Activated T-cell treated with anti-CD3 and anti-CD28 coated beads, Interleukin-2, amount 50 U/mL, for 4 hours (primary cell): ENCODE data around the gene TRIM31. TPM values are rescaled to one million over a fixed set of nuclear protein-coding genes. Genes with fewer than 3 reads are reported as not detected.
A peak's percentile ranks its signal among the peaks of the same experiment; 100 is the strongest.
"Not testable (repeated sequence)": the region's sequence is repeated elsewhere in the genome, so short reads cannot be mapped to it uniquely, and the experiment has no call there.

Source experiments
- ATAC-seq, 2 donors: fragments of 200-7000 bp; cut with Tn5 transposase; one replicate each; pipeline ENCODE4 v1.10.0; 2021
- DNase-seq: peaks from one replicate; pipeline ENCODE4 v3.0.0-alpha.2; 2020
- H3K27me3 Mint-ChIP-seq: one replicate; pipeline ENCODE4 v1.8.0; 2021; ENCODE audit warnings: low read depth, mixed read lengths
- H3K36me3 Mint-ChIP-seq: one replicate; pipeline ENCODE4 v1.8.0; 2022; ENCODE audit warnings: mixed read lengths; ENCODE audit not compliant: insufficient read depth
- H3K4me1 Mint-ChIP-seq: one replicate; pipeline ENCODE4 v1.8.0; 2021; ENCODE audit warnings: low read depth, mixed read lengths
- H3K4me3 Mint-ChIP-seq: one replicate; pipeline ENCODE4 v1.8.0; 2021; ENCODE audit warnings: mild to moderate bottlenecking, moderate library complexity, mixed read lengths
- H3K9me3 Mint-ChIP-seq: one replicate; pipeline ENCODE4 v1.8.0; 2021; ENCODE audit warnings: mixed read lengths
- total RNA-seq, 3 donors: library from RNA; stranded (reverse); gene quantifications; one replicate each; pipeline ENCODE4 v1.2.1, GENCODE V29; 2021

The TRIM31 gene
- total RNA-seq, 3 donors from 2014 or later, result not detected

DNA sequence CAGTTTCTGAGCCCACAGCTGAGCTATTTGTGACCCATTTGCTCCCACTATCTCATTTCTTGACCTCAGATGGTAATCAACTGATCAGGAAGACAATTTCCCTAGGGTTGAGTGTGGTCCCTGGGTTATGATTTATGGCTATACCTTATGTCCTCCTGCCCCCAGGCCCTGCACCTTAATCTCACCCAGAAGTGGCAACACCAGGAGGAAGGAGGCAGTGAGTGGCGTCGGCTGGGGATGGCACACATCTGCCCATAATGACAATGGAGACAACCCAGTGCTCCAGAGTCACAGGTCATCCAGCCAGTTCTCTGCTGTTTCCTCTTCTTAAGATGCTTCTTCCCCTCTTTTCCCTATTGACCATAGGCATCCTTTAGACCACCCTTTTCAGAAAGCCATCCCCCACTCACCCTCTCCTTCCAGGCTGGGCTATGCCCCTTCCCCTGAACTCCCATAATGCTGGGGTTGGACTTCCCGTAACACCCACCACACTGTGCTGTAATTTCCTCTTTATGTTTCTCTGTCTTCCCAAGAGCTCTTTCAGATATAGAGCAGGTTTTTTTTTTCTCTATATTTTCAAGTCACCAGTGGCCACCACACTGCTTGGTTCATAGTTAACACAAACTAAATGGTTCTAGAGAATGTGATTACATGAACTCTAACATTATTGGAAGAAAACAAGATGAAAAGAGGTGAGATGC is 40.2 kb upstream of the TRIM31 start:
- Mint-ChIP-seq H3K36me3 (no peaks in the 10 kb centered on the region), H3K27me3 (peaks cover 21% of the 10 kb centered on the region), H3K9me3 (no peaks in the 10 kb centered on the region), H3K4me3 (no peak overlapping the region), H3K4me1 (peaks cover 2% of the 10 kb centered on the region)
- DNase-seq, result no peak
- no peak for ATAC-seq

DNA sequence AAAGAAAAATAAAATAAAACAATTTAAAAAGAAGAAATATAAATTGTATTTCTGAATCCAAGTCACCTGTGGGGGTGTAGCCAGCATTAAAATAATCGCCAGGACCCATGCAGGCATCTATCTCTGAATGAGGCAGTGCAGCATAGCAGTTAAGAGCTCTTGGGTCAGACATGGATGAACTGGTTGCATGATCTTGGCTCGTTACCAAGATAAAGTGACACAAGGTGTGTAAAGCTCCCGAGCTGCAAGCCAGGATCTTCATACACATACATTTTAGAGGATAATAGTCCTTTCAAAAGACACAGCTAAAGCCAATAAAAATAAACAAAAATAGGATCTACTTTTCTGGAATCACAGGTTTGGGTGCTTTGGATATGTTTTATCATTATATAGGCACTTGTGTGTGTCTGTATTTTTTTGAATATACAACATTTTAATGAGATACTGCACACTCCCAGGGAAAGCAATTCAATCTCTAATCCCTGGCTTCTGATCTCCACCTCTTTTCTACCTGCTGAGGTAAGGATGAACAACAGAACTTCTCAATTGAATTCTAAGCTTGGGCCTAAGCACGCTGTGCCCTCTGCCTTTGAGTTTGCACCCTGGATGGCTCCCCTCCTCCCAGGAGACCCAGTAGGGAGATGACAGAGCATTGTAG is 39.3 kb upstream of the TRIM31 start:
- Mint-ChIP-seq H3K4me3 (no peak overlapping the region), H3K4me1 (peaks cover 2% of the 10 kb centered on the region), H3K9me3 (no peaks in the 10 kb centered on the region), H3K36me3 (no peaks in the 10 kb centered on the region), H3K27me3 (peaks cover 23% of the 10 kb centered on the region)
- no peak for DNase-seq
- ATAC-seq, result no peak

DNA sequence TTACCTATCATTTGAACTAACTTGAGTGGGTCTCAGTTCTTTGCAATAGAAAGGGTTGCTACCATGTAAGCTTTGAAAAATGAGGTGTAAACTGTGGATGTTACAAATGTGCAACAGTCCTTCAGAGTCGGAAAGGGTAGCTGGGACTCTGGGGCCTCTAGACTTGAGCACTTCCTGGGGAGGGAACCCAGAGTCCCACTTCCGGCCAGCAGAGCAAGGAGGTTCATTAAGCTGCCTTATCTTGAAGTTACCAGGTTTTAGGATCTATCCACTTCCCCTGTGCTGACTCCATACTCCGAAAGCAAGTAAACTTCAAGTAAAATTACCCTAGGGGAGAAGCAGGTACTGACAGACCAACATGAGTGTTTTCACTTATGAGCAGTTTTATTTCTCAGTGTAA is 38.7 kb upstream of the TRIM31 start:
- Mint-ChIP-seq H3K36me3 (no peaks in the 10 kb centered on the region), H3K27me3 (peaks cover 22% of the 10 kb centered on the region), H3K4me1 (peaks cover 2% of the 10 kb centered on the region), H3K4me3 (no peak overlapping the region), H3K9me3 (no peaks in the 10 kb centered on the region)
- ATAC-seq (no peak), DNase-seq (no peak)

DNA sequence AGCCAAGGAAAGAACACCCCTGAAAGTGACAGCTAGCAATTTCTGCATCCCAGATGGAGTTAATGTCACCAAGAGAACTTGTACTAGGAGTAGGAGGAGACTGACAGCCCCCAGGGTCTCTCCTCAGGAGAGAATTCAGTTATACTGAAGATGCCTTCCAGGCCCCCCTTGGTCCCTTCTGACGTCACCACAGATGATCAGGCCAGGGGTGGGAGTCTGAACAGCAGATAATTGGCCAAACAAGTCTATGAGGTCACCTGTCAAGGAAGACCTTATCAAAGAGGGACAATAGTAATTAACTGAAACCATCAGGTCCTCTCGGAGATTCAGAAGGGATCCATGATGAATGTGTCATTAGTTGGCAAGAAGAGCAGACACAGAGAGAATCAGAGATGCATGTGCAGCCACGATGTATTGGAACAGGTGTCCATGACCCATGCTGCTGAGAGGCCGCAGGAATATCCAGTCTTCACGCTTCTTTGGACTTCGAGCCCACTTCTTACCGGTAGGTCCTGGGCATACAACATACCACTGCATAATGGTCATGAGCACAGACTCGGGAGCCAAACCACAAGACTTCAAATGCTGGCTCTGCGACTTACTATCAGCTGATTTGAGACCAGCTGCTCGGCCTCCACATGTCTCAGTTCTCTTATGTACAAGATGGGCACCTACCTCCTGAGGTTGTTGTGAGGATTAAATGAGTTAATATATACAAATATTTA is 37.9 kb upstream of the TRIM31 start:
- Mint-ChIP-seq H3K9me3 (no peaks in the 10 kb centered on the region), H3K4me1 (peaks cover 2% of the 10 kb centered on the region), H3K27me3 (peaks cover 27% of the 10 kb centered on the region), H3K4me3 (no peak overlapping the region), H3K36me3 (no peaks in the 10 kb centered on the region)
- ATAC-seq (no peak), DNase-seq (no peak)

DNA sequence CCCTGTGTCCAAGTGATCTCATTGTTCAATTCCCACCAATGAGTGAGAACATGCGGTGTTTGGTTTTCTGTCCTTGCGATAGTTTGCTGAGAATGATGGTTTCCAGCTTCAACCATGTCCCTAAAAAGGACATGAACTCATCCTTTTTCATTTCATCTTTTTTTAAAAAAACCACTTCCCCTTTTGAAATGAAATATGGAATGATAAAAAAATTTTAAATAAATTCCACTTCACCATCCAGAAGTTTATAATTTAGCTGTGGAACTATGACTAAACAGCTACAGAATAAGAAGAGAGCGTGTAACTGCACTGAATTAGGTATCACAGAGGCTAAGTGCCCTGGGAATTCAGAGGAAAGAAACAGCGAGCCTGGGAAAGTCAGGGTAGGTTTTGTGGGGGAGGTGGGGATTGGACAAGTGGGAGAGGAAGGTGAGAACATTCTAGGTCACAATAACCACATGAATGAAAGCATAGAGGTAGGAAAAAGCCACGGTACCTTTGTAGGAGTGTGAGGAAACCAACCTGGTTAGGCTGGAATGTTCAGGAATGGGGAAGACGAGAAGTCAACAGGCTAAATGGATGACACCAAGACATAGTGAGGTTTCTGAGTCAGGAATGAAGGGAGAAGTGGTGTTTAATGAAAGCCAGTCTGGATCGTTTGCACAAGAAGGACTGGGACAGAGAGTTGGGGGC is 37.1 kb upstream of the TRIM31 start:
- DNase-seq, result no peak
- peaks cover 32% of the 10 kb centered on the region for H3K27me3 Mint-ChIP-seq
- H3K4me3 Mint-ChIP-seq, result no peak overlapping the region

DNA sequence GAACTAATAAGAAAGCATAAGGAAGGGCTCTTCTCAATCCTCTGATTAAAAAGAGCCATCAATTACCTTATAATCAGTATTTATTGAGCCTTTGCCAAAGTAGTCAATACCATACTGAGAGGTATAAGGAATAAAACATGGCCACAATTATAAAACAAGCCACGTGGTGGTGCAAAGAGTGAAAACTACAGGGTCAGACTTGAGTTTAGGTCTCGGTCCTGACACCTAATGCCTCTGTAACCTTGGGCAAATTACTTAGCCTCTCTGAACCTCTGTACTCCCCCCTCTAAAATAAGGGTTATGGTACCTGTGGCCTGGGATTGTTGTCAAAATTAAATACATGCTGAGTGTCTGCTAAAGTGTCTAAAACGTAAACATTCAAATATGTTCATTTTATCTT is 36.3 kb upstream of the TRIM31 start:
- Mint-ChIP-seq H3K4me1 (peaks cover 2% of the 10 kb centered on the region), H3K9me3 (no peaks in the 10 kb centered on the region), H3K4me3 (no peak overlapping the region), H3K27me3 (peaks cover 35% of the 10 kb centered on the region), H3K36me3 (no peaks in the 10 kb centered on the region)
- no peak for ATAC-seq
- DNase-seq, result no peak

More for the DNA sequence above, 37.1 kb upstream of the TRIM31 start:
- ATAC-seq, result no peak
- Mint-ChIP-seq H3K9me3 (no peaks in the 10 kb centered on the region), H3K4me1 (peaks cover 2% of the 10 kb centered on the region), H3K36me3 (no peaks in the 10 kb centered on the region)

DNA sequence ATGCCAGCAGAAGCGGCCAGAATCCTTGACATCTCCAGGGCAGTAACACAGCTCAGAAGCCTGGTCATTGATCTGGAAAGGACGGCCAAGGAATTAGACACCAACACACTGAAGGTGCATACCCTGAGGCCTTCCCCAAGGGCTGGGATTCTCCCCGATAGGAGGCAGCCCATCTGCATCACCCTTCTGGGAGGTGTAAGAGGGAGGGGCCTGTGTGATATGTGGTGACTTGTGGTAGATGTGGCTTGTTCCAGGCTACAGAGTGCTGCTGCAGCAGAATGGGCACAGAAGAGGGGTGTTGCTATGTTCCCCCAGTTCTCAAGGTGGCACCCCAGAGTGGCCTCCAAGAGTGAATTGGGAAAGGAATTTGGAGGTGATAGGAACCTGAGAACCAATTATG is 34.2 kb upstream of the TRIM31 start:
- no peak overlapping the region for H3K4me3 Mint-ChIP-seq
- peaks cover 2% of the 10 kb centered on the region for H3K4me1 Mint-ChIP-seq
- DNase-seq (no peak), ATAC-seq (no peak)
- peaks cover 38% of the 10 kb centered on the region for H3K27me3 Mint-ChIP-seq
- H3K36me3 Mint-ChIP-seq, result no peaks in the 10 kb centered on the region
- no peaks in the 10 kb centered on the region for H3K9me3 Mint-ChIP-seq

DNA sequence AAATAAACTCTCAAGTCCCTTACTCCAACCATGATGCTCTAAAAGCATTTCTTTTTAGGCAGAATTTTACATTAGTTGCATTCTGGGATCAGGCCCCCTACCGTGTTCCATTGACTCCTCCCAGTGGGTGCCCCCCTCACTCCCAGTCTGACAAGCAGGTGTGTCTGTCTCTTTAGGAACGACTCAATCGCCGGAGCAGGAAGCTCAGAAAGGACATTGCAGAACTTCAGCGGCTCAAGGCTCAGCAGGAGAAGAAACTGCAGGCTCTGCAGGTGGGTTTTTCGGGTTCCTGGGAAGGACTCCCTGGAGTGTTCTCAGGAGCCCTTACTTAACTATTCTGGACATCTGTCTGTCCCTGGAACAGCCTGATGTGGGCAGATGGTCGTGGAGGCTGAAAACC is 32.9 kb upstream of the TRIM31 start:
- no peak for ATAC-seq
- no peak for DNase-seq
- Mint-ChIP-seq H3K27me3 (peaks cover 47% of the 10 kb centered on the region), H3K9me3 (no peaks in the 10 kb centered on the region), H3K4me1 (no peaks in the 10 kb centered on the region), H3K36me3 (no peaks in the 10 kb centered on the region), H3K4me3 (no peak overlapping the region)

DNA sequence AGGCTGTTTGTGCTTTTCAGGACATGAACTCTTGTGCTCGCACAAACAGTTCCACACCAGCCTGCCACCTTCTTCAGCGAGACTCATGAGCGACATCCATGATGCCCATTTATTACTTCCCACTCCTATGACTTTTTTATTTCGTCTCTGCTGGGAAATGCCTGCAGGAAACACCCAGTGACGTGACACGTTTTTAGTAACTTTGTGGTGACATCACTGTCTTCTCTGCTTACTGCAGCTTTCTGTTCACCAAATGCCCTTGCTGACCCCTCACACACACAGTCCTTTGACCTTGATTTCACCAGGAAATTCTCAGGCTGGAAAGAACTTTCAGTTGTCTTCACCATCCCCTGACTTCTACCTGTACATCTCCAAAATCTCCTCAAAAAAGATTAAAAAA is 31.9 kb upstream of the TRIM31 start:
- Mint-ChIP-seq H3K9me3 (no peaks in the 10 kb centered on the region), H3K27me3 (peaks cover 54% of the 10 kb centered on the region)

DNA sequence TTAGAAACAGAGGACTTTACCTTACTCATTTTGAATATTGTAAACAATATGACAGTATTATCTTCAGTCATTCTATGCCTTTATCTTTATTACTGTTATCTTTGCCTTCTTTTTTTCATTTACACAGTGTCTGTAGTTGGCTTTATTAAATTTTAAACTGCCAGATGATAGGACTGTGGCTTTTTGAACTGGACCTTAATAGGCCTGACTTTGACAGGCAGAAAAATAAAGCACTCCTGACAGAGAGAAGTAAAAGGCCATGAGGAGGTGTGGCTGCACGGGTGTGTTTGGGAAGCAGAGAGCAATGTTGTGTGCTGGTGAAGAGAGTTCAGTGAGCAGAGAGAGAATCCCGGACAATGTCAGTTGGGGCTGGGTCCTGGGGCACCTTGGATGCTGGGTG is 30.9 kb upstream of the TRIM31 start:
- no peak overlapping the region for H3K4me3 Mint-ChIP-seq
- H3K9me3 Mint-ChIP-seq, result no peaks in the 10 kb centered on the region
- ATAC-seq (no peak), DNase-seq (no peak)
- no peaks in the 10 kb centered on the region for H3K4me1 Mint-ChIP-seq
- H3K27me3 Mint-ChIP-seq, result peaks cover 59% of the 10 kb centered on the region
- no peaks in the 10 kb centered on the region for H3K36me3 Mint-ChIP-seq

More for the DNA sequence above, 31.9 kb upstream of the TRIM31 start:
- Mint-ChIP-seq H3K36me3 (no peaks in the 10 kb centered on the region), H3K4me3 (no peak overlapping the region), H3K4me1 (no peaks in the 10 kb centered on the region)
- no peak for ATAC-seq
- no peak for DNase-seq

DNA sequence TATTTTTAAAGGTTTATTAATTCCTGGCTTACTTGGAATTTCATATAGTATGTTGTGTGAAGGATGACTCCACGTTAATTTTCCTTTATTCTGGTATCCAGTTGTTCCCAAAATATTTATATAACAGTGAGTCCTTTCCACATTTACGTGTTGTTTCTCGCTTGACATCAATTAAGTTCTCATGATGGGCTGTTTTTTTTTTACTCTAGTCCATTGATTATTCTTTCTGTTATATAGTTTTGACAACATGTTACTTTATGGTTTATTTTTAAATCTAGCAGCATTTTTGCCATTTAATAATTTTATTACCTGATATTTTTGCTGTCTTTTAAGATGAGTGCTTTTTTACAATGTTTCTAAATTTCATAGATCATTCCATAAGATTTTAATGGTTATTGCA is 29.8 kb upstream of the TRIM31 start:
- Mint-ChIP-seq H3K4me1 (no peaks in the 10 kb centered on the region), H3K36me3 (no peaks in the 10 kb centered on the region), H3K9me3 (no peaks in the 10 kb centered on the region), H3K4me3 (no peak overlapping the region), H3K27me3 (peaks cover 54% of the 10 kb centered on the region)
- ATAC-seq, result no peak
- DNase-seq, result no peak

DNA sequence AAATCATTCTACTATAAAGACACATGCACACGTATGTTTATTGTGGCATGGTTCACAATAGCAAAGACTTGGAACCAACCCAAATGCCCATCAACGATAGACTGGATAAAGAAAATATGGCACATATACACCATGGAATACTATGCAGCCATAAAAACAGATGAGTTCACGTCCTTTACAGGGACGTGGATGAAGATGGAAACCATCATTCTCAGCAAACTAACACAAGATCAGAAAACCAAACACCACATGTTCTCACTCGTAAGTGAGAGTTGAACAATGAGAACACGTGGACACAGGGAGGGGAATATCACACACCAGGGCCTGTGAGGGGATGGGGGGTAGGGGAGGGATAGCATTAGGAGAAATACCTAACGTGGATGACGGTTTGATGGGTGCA is 27.4 kb upstream of the TRIM31 start:
- DNase-seq, H3K4me1 Mint-ChIP-seq, H3K4me3 Mint-ChIP-seq, H3K36me3 Mint-ChIP-seq, H3K9me3 Mint-ChIP-seq, ATAC-seq: not testable (repeated sequence)
- peaks cover 44% of the 10 kb centered on the region for H3K27me3 Mint-ChIP-seq

DNA sequence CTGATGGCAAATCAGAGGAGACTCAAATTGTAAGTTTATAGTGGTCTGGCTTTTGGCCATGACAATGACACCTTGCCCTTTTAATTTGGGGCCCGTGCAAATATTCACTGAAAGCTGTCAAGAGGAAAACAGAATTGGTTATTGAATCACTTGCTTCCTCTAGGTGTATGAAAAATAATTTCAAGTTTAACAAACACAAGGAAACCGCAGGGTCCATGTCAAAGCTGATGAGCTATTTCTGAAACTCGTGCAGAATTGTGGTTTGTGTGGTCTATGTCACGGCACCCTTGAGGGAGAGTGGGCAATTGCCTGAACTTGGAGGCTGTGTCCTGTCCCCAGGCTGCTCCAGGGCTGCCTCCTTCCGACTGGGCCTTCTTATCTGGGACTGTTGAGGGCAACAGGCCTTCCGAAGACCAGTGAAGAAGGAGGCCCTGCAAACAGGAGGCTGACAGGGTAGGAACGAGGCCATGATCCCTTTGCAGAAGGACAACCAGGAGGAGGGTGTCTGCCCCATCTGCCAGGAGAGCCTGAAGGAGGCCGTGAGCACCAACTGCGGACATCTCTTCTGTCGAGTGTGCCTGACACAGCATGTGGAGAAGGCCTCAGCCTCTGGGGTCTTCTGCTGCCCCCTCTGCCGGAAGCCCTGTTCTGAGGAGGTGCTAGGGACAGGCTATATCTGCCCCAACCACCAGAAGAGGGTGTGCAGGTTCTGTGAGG is 23.8 kb upstream of the TRIM31 start:
- ATAC-seq (peak in 1 of 2 donors; percentile 61), DNase-seq (no peak)
- Mint-ChIP-seq H3K4me1 (no peaks in the 10 kb centered on the region), H3K4me3 (no peak overlapping the region), H3K27me3 (peaks cover 41% of the 10 kb centered on the region), H3K36me3 (no peaks in the 10 kb centered on the region), H3K9me3 (no peaks in the 10 kb centered on the region)

DNA sequence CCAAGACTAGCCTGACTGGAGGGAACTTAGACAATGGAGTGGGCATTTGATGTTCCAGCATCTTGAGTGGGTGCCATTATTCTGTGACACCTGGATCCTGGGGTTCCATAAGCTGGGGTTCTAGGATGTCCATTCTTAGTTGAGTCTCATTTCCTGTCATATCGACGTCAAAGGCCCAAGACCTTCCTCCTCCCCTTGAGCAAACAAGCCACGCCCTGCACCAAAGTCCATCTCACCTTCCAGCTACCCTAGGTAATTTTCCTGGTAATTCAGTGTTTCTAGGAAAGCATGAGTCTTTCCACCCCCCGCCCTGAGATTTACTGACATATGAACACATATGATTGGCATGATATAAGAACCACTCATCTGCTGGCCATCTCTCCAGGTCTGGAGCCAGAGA is 22.9 kb upstream of the TRIM31 start, which contains the start of gene TRIM40:
TRIM40 (plus strand) TSS at position 384 of the 400 bp plus-strand sequence. CDS start 897 bp downstream, outside the sequence.
- no peak for ATAC-seq
- H3K4me3 Mint-ChIP-seq, result no peak within 1 kb of the TSS
- peaks cover 3% of the 10 kb centered on the region for H3K4me1 Mint-ChIP-seq
- DNase-seq, result no peak
- H3K27me3 Mint-ChIP-seq, result peaks cover 42% of the 10 kb centered on the region
- H3K9me3 Mint-ChIP-seq, result no peaks in the 10 kb centered on the region
- H3K36me3 Mint-ChIP-seq, result no peaks in the 10 kb centered on the region
